Neuronal stem cell (in vitro differentiated cells): ENCODE data around the gene MRM2.
A peak's percentile ranks its signal among the peaks of the same experiment; 100 is the strongest.

Experiments used
- DNase-seq: peaks from one replicate; pipeline ENCODE4 v3.0.0-alpha.2; 2013; ENCODE audit warnings: low spot score
- H2AFZ ChIP-seq: one replicate; pipeline ENCODE4 v1.6.1; 2013; ENCODE audit warnings: mild to moderate bottlenecking, low read length, inconsistent platforms
- H2AK5ac ChIP-seq: 2 replicates; pipeline ENCODE4 v1.6.1; 2013; ENCODE audit warnings: low read depth, mild to moderate bottlenecking, inconsistent platforms, low read length, moderate library complexity, mixed read lengths
- H2BK120ac ChIP-seq: 2 replicates; pipeline ENCODE4 v1.6.1; 2013; ENCODE audit warnings: low read depth, mild to moderate bottlenecking, inconsistent platforms, low read length, moderate library complexity, mixed read lengths
- H2BK12ac ChIP-seq: one replicate; pipeline ENCODE4 v1.6.1; 2013; ENCODE audit warnings: low read length, inconsistent platforms
- H2BK15ac ChIP-seq: 2 replicates; pipeline ENCODE4 v1.6.1; 2013; ENCODE audit warnings: mild to moderate bottlenecking, low read length, inconsistent platforms, mixed read lengths
- H2BK5ac ChIP-seq: one replicate; pipeline ENCODE4 v1.6.1; 2013; ENCODE audit warnings: inconsistent platforms, mild to moderate bottlenecking, low read length, moderate library complexity
- H3K14ac ChIP-seq: one replicate; pipeline ENCODE4 v1.6.1; 2013; ENCODE audit warnings: low read length, inconsistent platforms
- H3K18ac ChIP-seq: 2 replicates; pipeline ENCODE4 v1.6.1; 2013; ENCODE audit warnings: low read length, inconsistent platforms
- H3K23ac ChIP-seq: 2 replicates; pipeline ENCODE4 v1.6.1; 2013; ENCODE audit warnings: low read depth, mild to moderate bottlenecking, mixed read lengths, low read length, inconsistent platforms; ENCODE audit not compliant: poor library complexity
- H3K27ac ChIP-seq: replicated peaks from 3 replicates; pipeline ENCODE4 v1.5.1; 2013; ENCODE audit warnings: low read length, inconsistent platforms
- H3K27me3 ChIP-seq, 3 experiments: 2 replicates each; pipeline ENCODE4 v1.6.1; 2013; ENCODE audit warnings: low read length in 3 of 3, mild to moderate bottlenecking in 2 of 3, inconsistent platforms in 1 of 3, low read depth in 1 of 3, mixed read lengths in 1 of 3, moderate library complexity in 1 of 3; ENCODE audit not compliant: control insufficient read depth in 3 of 3, insufficient read depth in 3 of 3
- H3K36me3 ChIP-seq, 2 donors: replicated peaks in 1 of 2; 2 replicates each; pipeline ENCODE4 v1.6.1; 2013; ENCODE audit warnings: low read length in 2 of 2; ENCODE audit not compliant: control insufficient read depth in 2 of 2, insufficient read depth in 2 of 2
- H3K4ac ChIP-seq: 2 replicates; pipeline ENCODE4 v1.6.1; 2013; ENCODE audit warnings: inconsistent platforms, mild to moderate bottlenecking, low read length, moderate library complexity
- H3K4me1 ChIP-seq, 2 donors: 1 replicate in 1 of 2; 2 replicates in 1 of 2; pipeline ENCODE4 v1.6.1; 2013; ENCODE audit warnings: low read length in 2 of 2, low read depth in 1 of 2; ENCODE audit not compliant: control insufficient read depth in 2 of 2, insufficient read depth in 1 of 2
- H3K4me2 ChIP-seq: one replicate; pipeline ENCODE4 v1.6.1; 2013; ENCODE audit warnings: mild to moderate bottlenecking, low read length, inconsistent platforms; ENCODE audit not compliant: insufficient read depth, poor library complexity, severe bottlenecking
- H3K4me3 ChIP-seq, 2 donors: 2 replicates each; pipeline ENCODE4 v1.5.1; 2013; ENCODE audit warnings: low read length in 2 of 2, mild to moderate bottlenecking in 2 of 2, inconsistent platforms in 1 of 2, moderate library complexity in 1 of 2
- H3K79me1 ChIP-seq: one replicate; pipeline ENCODE4 v1.6.1; 2013; ENCODE audit warnings: low read depth, mild to moderate bottlenecking, inconsistent platforms, low read length, moderate library complexity
- H3K9ac ChIP-seq: one replicate; pipeline ENCODE4 v1.6.1; 2013; ENCODE audit warnings: mild to moderate bottlenecking, low read depth, low read length, inconsistent platforms; ENCODE audit not compliant: poor library complexity
- H3K9me3 ChIP-seq, 2 donors: replicated peaks in 1 of 2; 2 replicates each; pipeline versions ENCODE3 to v1.6.1; 2013; ENCODE audit warnings: low read length in 2 of 2, mild to moderate bottlenecking in 2 of 2, inconsistent platforms in 1 of 2, low read depth in 1 of 2, mixed read lengths in 1 of 2, moderate library complexity in 1 of 2; ENCODE audit not compliant: control insufficient read depth in 2 of 2, insufficient read depth in 1 of 2
- H4K8ac ChIP-seq: one replicate; pipeline ENCODE4 v1.6.1; 2013; ENCODE audit warnings: low read depth, mild to moderate bottlenecking, inconsistent platforms, low read length, moderate library complexity
- H4K91ac ChIP-seq: one replicate; pipeline ENCODE4 v1.6.1; 2013; ENCODE audit warnings: low read length, low read depth, mild to moderate bottlenecking, inconsistent platforms; ENCODE audit not compliant: poor library complexity
- WGBS, 2 donors: extraction: QIAGEN DNeasy Blood & Tissue Kit; methylation state at CpG; one replicate each; pipeline ENCODE4 v1.1.7; 2013; ENCODE audit warnings: missing lambda C conversion rate in 2 of 2, mixed read lengths in 1 of 2; ENCODE audit not compliant: insufficient read length in 2 of 2, insufficient replicate concordance in 1 of 2; ENCODE audit errors: extremely low coverage in 2 of 2; 5-methylcytosine and 5-hydroxymethylcytosine counted together

MRM2 gene

GRCh38 chr7:2276107-2276506 is 34.1 kb upstream of the MRM2 start:
- no CpG with 5 or more reads among the region's 18 CpGs for WGBS, 2 donors
- peaks cover 0 to 1% of the 10 kb centered on the region in 2 donors for H3K9me3 ChIP-seq
- DNase-seq = no peak

GRCh38 chr7:2275101-2275500 is 33.1 kb upstream of the MRM2 start:
- Histone ChIP-seq H3K4ac (no peak overlapping the region), H3K23ac (peak overlapping the region; percentile 31), H3K9me3 (peaks cover 0 to 1% of the 10 kb centered on the region in 2 donors), H3K27ac (no peak overlapping the region), H2BK12ac (no peak overlapping the region), H3K9ac (no peak overlapping the region), H3K4me2 (no peak overlapping the region), H3K4me3 (no peak overlapping the region), H4K91ac (no peak overlapping the region), H3K36me3 (peaks cover 14 to 51% of the 10 kb centered on the region in 2 donors), H3K27me3 (no peaks in the 10 kb centered on the region), H3K79me1 (peaks cover 10% of the 10 kb centered on the region), H2BK120ac (peak overlapping the region; percentile 47), H2AFZ (no peak overlapping the region), H2AK5ac (no peak overlapping the region), H3K14ac (no peak overlapping the region), H2BK5ac (no peak overlapping the region), H3K18ac (peak overlapping the region; percentile 38), H2BK15ac (no peak overlapping the region), H4K8ac (no peak overlapping the region), H3K4me1 (peaks cover 0 to 10% of the 10 kb centered on the region in 2 donors)
- no CpG with 5 or more reads among the region's 18 CpGs for WGBS, 2 donors
- no peak for DNase-seq

More at GRCh38 chr7:2276107-2276506, 34.1 kb upstream of the MRM2 start:
- H3K4me3 ChIP-seq = no peak overlapping the region
- H3K18ac ChIP-seq = peak overlapping the region; percentile 57
- peak overlapping the region; percentile 61 for H2BK120ac ChIP-seq
- H3K23ac ChIP-seq = no peak overlapping the region
- peaks cover 0 to 2% of the 10 kb centered on the region in 2 donors for H3K4me1 ChIP-seq
- H3K27me3 ChIP-seq = no peaks in the 10 kb centered on the region
- no peak overlapping the region for H3K4me2 ChIP-seq
- no peak overlapping the region for H3K9ac ChIP-seq
- no peak overlapping the region for H2BK12ac ChIP-seq
- no peak overlapping the region for H2BK15ac ChIP-seq
- H3K36me3 ChIP-seq = peaks cover 14 to 44% of the 10 kb centered on the region in 2 donors
- H3K14ac ChIP-seq = no peak overlapping the region
- no peak overlapping the region for H2AFZ ChIP-seq
- H2BK5ac ChIP-seq = no peak overlapping the region
- H2AK5ac ChIP-seq = peak overlapping the region; percentile 68
- H4K91ac ChIP-seq = no peak overlapping the region
- H4K8ac ChIP-seq = no peak overlapping the region
- H3K79me1 ChIP-seq = peaks cover 10% of the 10 kb centered on the region
- H3K4ac ChIP-seq = no peak overlapping the region
- H3K27ac ChIP-seq = no peak overlapping the region

GRCh38 chr7:2274666-2275065 is 32.7 kb upstream of the MRM2 start:
- WGBS, 2 donors = no CpG with 5 or more reads among the region's 7 CpGs

GRCh38 chr7:2273866-2274265 is 31.9 kb upstream of the MRM2 start:
- no CpG with 5 or more reads among the region's 20 CpGs for WGBS, 2 donors
- no peak for DNase-seq
- no peak overlapping the region for H3K14ac ChIP-seq
- H2BK15ac ChIP-seq = no peak overlapping the region
- no peak overlapping the region for H3K27ac ChIP-seq
- no peak overlapping the region for H3K4ac ChIP-seq
- peak overlapping the region; percentile 17 for H3K23ac ChIP-seq
- no peak overlapping the region for H3K18ac ChIP-seq
- H3K4me3 ChIP-seq = no peak overlapping the region
- H2BK5ac ChIP-seq = no peak overlapping the region
- H4K91ac ChIP-seq = no peak overlapping the region
- H2BK12ac ChIP-seq = no peak overlapping the region
- no peak overlapping the region for H3K9ac ChIP-seq
- no peaks in the 10 kb centered on the region for H3K27me3 ChIP-seq
- H3K9me3 ChIP-seq = peaks cover 0 to 1% of the 10 kb centered on the region in 2 donors
- H3K79me1 ChIP-seq = peaks cover 10% of the 10 kb centered on the region
- H2AFZ ChIP-seq = no peak overlapping the region
- H3K4me1 ChIP-seq = peaks cover 8 to 17% of the 10 kb centered on the region in 2 donors
- peaks cover 14 to 51% of the 10 kb centered on the region in 2 donors for H3K36me3 ChIP-seq
- H3K4me2 ChIP-seq = no peak overlapping the region
- no peak overlapping the region for H2BK120ac ChIP-seq
- no peak overlapping the region for H4K8ac ChIP-seq
- H2AK5ac ChIP-seq = no peak overlapping the region

More at GRCh38 chr7:2274666-2275065, 32.7 kb upstream of the MRM2 start:
- H3K18ac ChIP-seq = peak overlapping the region; percentile 38
- H2BK15ac ChIP-seq = no peak overlapping the region
- H3K4me3 ChIP-seq = no peak overlapping the region
- peaks cover 10% of the 10 kb centered on the region for H3K79me1 ChIP-seq
- H2AK5ac ChIP-seq = no peak overlapping the region
- peaks cover 14 to 51% of the 10 kb centered on the region in 2 donors for H3K36me3 ChIP-seq
- peak overlapping the region; percentile 31 for H3K23ac ChIP-seq
- DNase-seq = no peak
- H4K91ac ChIP-seq = no peak overlapping the region
- H2BK120ac ChIP-seq = peak overlapping the region; percentile 47
- H2BK12ac ChIP-seq = no peak overlapping the region
- no peak overlapping the region for H3K4ac ChIP-seq
- H2BK5ac ChIP-seq = no peak overlapping the region
- H3K14ac ChIP-seq = no peak overlapping the region
- H3K4me2 ChIP-seq = no peak overlapping the region
- no peak overlapping the region for H4K8ac ChIP-seq
- no peak overlapping the region for H2AFZ ChIP-seq
- H3K27me3 ChIP-seq = no peaks in the 10 kb centered on the region
- H3K27ac ChIP-seq = no peak overlapping the region
- H3K9ac ChIP-seq = no peak overlapping the region
- peaks cover 4 to 14% of the 10 kb centered on the region in 2 donors for H3K4me1 ChIP-seq
- peaks cover 0 to 1% of the 10 kb centered on the region in 2 donors for H3K9me3 ChIP-seq
